ENCODE measurements around the gene LKAAEAR1. TPM values are rescaled to one million over a fixed set of nuclear protein-coding genes. Genes with fewer than 3 reads are reported as not detected.

LKAAEAR1 gene
- total and polyA plus RNA-seq, 12 donors, result 0.12 TPM; not detected in 11

- intact Hi-C loops (cut with DNase I), result no loop called here
- 89% methylated on average over 11 of the region's 11 CpGs for WGBS, 2 donors
Measured at GRCh38 chr20:64095927-64096326, 11.7 kb upstream of the LKAAEAR1 start.

GRCh38 chr20:64095455-64095854 lies 11.3 kb upstream of the LKAAEAR1 start:
- 81 to 85% methylated on average over 4 of the region's 4 CpGs for WGBS, 2 donors
- Histone ChIP-seq H3K27me3 (peaks cover under 1 to 21% (median 15%) of the 10 kb centered on the region in 7 donors), H3K36me3 (peaks cover 0 to 12% (median 0%) of the 10 kb centered on the region in 9 donors), H3K4me1 (no peaks in the 10 kb centered on the region), H3K4me3 (no peak overlapping the region), H3K9me3 (no peaks in the 10 kb centered on the region), H3K27ac (no peak overlapping the region)
- ATAC-seq, result no peak
- no peak for TF ChIP-seq CTCF (IDR thresholded peaks at IDR 0.05)
- no peak for DNase-seq
- intact Hi-C loops (cut with DNase I), result no loop called here

More at GRCh38 chr20:64095927-64096326, 11.7 kb upstream of the LKAAEAR1 start:
- H3K9me3 ChIP-seq, result no peaks in the 10 kb centered on the region
- ATAC-seq, result no peak
- no peak for TF ChIP-seq CTCF (IDR thresholded peaks at IDR 0.05)
- peaks cover 0 to 12% (median 0%) of the 10 kb centered on the region in 9 donors for H3K36me3 ChIP-seq
- H3K4me1 ChIP-seq, result no peaks in the 10 kb centered on the region
- no peak overlapping the region for H3K4me3 ChIP-seq
- DNase-seq, result no peak
- no peak overlapping the region for H3K27ac ChIP-seq
- H3K27me3 ChIP-seq, result peaks cover 5 to 26% (median 19%) of the 10 kb centered on the region in 7 donors

- H3K4me3 ChIP-seq, result no peak overlapping the region
- intact Hi-C loops (cut with DNase I), result no loop called here
- H3K27me3 ChIP-seq, result peaks cover 0 to 17% (median 7%) of the 10 kb centered on the region in 7 donors
Measured at GRCh38 chr20:64093013-64093503, 8.9 kb upstream of the LKAAEAR1 start.

GRCh38 chr20:64092258-64093012 lies 8.2 kb upstream of the LKAAEAR1 start:
- TF ChIP-seq CTCF (IDR thresholded peaks at IDR 0.05), result no peak
- Histone ChIP-seq H3K4me3 (no peak overlapping the region), H3K36me3 (no peaks in the 10 kb centered on the region), H3K27me3 (peaks cover 0 to 20% (median 12%) of the 10 kb centered on the region in 7 donors), H3K9me3 (peaks cover 0 to 3% (median 0%) of the 10 kb centered on the region in 11 donors), H3K27ac (no peak overlapping the region), H3K4me1 (no peaks in the 10 kb centered on the region)
- intact Hi-C loops (cut with DNase I), result no loop called here
- DNase-seq (no peak), ATAC-seq (peak in 2 of 8 donors; percentile 11 to 14)
- WGBS, 2 donors, result 43 to 51% methylated on average over 27 of the region's 27 CpGs

More at GRCh38 chr20:64093013-64093503, 8.9 kb upstream of the LKAAEAR1 start:
- no peaks in the 10 kb centered on the region for H3K9me3 ChIP-seq
- ATAC-seq (no peak), DNase-seq (no peak)
- H3K4me1 ChIP-seq, result no peaks in the 10 kb centered on the region
- no peak for TF ChIP-seq CTCF (IDR thresholded peaks at IDR 0.05)
- no peak overlapping the region for H3K27ac ChIP-seq
- peaks cover 0 to under 1% (median 0%) of the 10 kb centered on the region in 9 donors for H3K36me3 ChIP-seq
- 37 to 49% methylated on average over 9 of the region's 9 CpGs for WGBS, 2 donors

Data from heart right ventricle (tissue), 16 donors.